GM23338 (cell line): ENCODE data around the gene LIFR. TPM values are rescaled to one million over a fixed set of nuclear protein-coding genes. Genes with fewer than 3 reads are reported as not detected.

Source experiments
- ATAC-seq: fragments of 200-7000 bp; cut with Tn5 transposase; 3 replicates; pipeline ENCODE4 v1.9.1; 2020
- DNase-seq: peaks from one replicate; pipeline ENCODE4 v3.0.0-alpha.2; 2015; ENCODE audit warnings: low spot score
- H2AFZ ChIP-seq: fragments of 200-600 bp; sonication (generic); 2 replicates; pipeline ENCODE4 v1.8.0; 2016; ENCODE audit warnings: antibody characterized with exemption, mild to moderate bottlenecking, moderate library complexity
- H3F3A ChIP-seq: fragments of 200-600 bp; sonication (generic); replicated peaks from 2 replicates; pipeline ENCODE4 v1.8.0; 2017; ENCODE audit warnings: antibody characterized with exemption, mixed run types, low read depth
- H3K27ac ChIP-seq: fragments of 200-600 bp; sonication (generic); 2 replicates; pipeline ENCODE4 v1.6.1; 2016; ENCODE audit warnings: low read depth
- H3K27me3 ChIP-seq: fragments of 200-600 bp; sonication (generic); 2 replicates; pipeline ENCODE4 v1.8.0; 2016; ENCODE audit warnings: mild to moderate bottlenecking, mixed run types, moderate library complexity; ENCODE audit not compliant: insufficient read depth
- H3K36me3 ChIP-seq: fragments of 200-600 bp; sonication (generic); 2 replicates; pipeline ENCODE4 v1.8.0; 2016; ENCODE audit warnings: mild to moderate bottlenecking; ENCODE audit not compliant: insufficient read depth
- H3K4me1 ChIP-seq: fragments of 200-600 bp; sonication (generic); 2 replicates; pipeline ENCODE4 v1.8.0; 2016; ENCODE audit warnings: mild to moderate bottlenecking, moderate library complexity; ENCODE audit not compliant: insufficient read depth
- H3K4me2 ChIP-seq: fragments of 200-600 bp; sonication (generic); 2 replicates; pipeline ENCODE4 v1.7.1; 2017; ENCODE audit warnings: mixed run types
- H3K4me3 ChIP-seq: fragments of 200-600 bp; sonication (generic); 2 replicates; pipeline ENCODE4 v1.6.1; 2016; ENCODE audit warnings: mixed run types
- H3K79me2 ChIP-seq: fragments of 200-600 bp; sonication (generic); replicated peaks from 2 replicates; pipeline ENCODE4 v1.8.0; 2017; ENCODE audit warnings: mild to moderate bottlenecking; ENCODE audit not compliant: insufficient read depth
- H3K9me2 ChIP-seq: fragments of 200-600 bp; sonication (generic); 2 replicates; pipeline ENCODE4 v1.8.0; 2017; ENCODE audit not compliant: insufficient read depth
- H4K20me1 ChIP-seq: fragments of 200-600 bp; sonication (generic); replicated peaks from 2 replicates; pipeline ENCODE4 v1.8.0; 2017; ENCODE audit warnings: mild to moderate bottlenecking; ENCODE audit not compliant: insufficient read depth
- H3K27ac Mint-ChIP-seq: 2 replicates; pipeline ENCODE4 v1.8.0; 2020; ENCODE audit warnings: inconsistent platforms, mild to moderate bottlenecking, moderate library complexity, mixed read lengths
- H3K27me3 Mint-ChIP-seq: 3 replicates; pipeline ENCODE4 v1.8.0; 2022; ENCODE audit warnings: low read depth, mild to moderate bottlenecking, moderate library complexity, mixed read lengths, inconsistent platforms; ENCODE audit not compliant: insufficient read depth, poor library complexity
- H3K36me3 Mint-ChIP-seq: 3 replicates; pipeline ENCODE4 v1.8.0; 2021; ENCODE audit warnings: low read depth, mild to moderate bottlenecking, inconsistent platforms, moderate library complexity, mixed read lengths
- H3K4me1 Mint-ChIP-seq: 3 replicates; pipeline ENCODE4 v1.8.0; 2020; ENCODE audit warnings: mild to moderate bottlenecking, inconsistent platforms, mixed read lengths
- H3K4me3 Mint-ChIP-seq: 3 replicates; pipeline ENCODE4 v1.8.0; 2021; ENCODE audit warnings: moderate library complexity, mild to moderate bottlenecking, inconsistent platforms, mixed read lengths
- H3K9me3 Mint-ChIP-seq: 3 replicates; pipeline ENCODE4 v1.8.0; 2020; ENCODE audit warnings: moderate library complexity, mild to moderate bottlenecking, inconsistent platforms, mixed read lengths
- CREB1 ChIP-seq: fragments of 250-450 bp; sonication (Bioruptor Pico); IDR thresholded peaks from 2 replicates; pipeline ENCODE4 v1.5.0; 2020; ENCODE audit warnings: low read depth, mild to moderate bottlenecking, moderate library complexity
- CTCF ChIP-seq, 2 experiments: fragments of 200-600 bp in 1 of 2; sonication (generic) in 1 of 2; conservative IDR thresholded peaks; 2 replicates each; pipeline versions ENCODE4 v1.5.1 to v1.6.1; 2016 to 2017; ENCODE audit warnings: antibody characterized with exemption in 2 of 2, low read depth in 2 of 2, mild to moderate bottlenecking in 2 of 2, moderate library complexity in 1 of 2
- EZH2 ChIP-seq: fragments of 200-600 bp; sonication (generic); IDR thresholded peaks from one replicate; pipeline ENCODE4 v1.8.0; 2017; ENCODE audit warnings: antibody characterized with exemption, mild to moderate bottlenecking, low read depth; ENCODE audit not compliant: unreplicated experiment
- JUNB ChIP-seq: IDR thresholded peaks from one replicate; pipeline ENCODE4 v1.6.1; 2016; ENCODE audit warnings: antibody characterized with exemption; ENCODE audit not compliant: unreplicated experiment
- POLR2AphosphoS5 ChIP-seq: IDR thresholded peaks from 2 replicates; pipeline ENCODE4 v1.6.1; 2016; ENCODE audit warnings: antibody characterized with exemption, low read depth
- STAT1 ChIP-seq: IDR thresholded peaks from one replicate; pipeline ENCODE4 v1.6.1; 2016; ENCODE audit warnings: antibody characterized with exemption; ENCODE audit not compliant: unreplicated experiment
- ZNF114 ChIP-seq: fragments of 250-450 bp; sonication (Bioruptor Pico); IDR thresholded peaks from 2 replicates; pipeline ENCODE4 v1.5.0; 2020; ENCODE audit warnings: mild to moderate bottlenecking, moderate library complexity
- ZNF331 ChIP-seq: fragments of 250-450 bp; sonication (Bioruptor Pico); IDR thresholded peaks from 2 replicates; pipeline ENCODE4 v1.5.0; 2020; ENCODE audit warnings: low read depth, mild to moderate bottlenecking, moderate library complexity
- polyA plus RNA-seq: library from polyadenylated mRNA; unstranded; fragments of >200 nt; fragmentation: Nextera tagmentation; extraction: Ambion mirVana; gene quantifications from 2 replicates; pipeline ENCODE4 v1.2.1, GENCODE V29; 2016
- total RNA-seq: library from RNA; depleted of rRNA; stranded (reverse); fragments of >200 nt; shearing (Covaris generic); gene quantifications from 2 replicates; pipeline ENCODE4 v1.2.3, GENCODE V29; 2014
- TF ChIP-seq, protein P1 (sequence below): fragments of 250-450 bp; sonication (Bioruptor Pico); IDR thresholded peaks from 2 replicates; pipeline ENCODE4 v1.5.0; 2020; ENCODE audit warnings: mild to moderate bottlenecking, moderate library complexity
- TF ChIP-seq, protein P2 (sequence below): IDR thresholded peaks from one replicate; pipeline ENCODE4 v1.6.1; 2018; ENCODE audit warnings: antibody characterized with exemption; ENCODE audit not compliant: unreplicated experiment
- TF ChIP-seq, protein P3 (sequence below): IDR thresholded peaks from 2 replicates; pipeline ENCODE4 v1.6.1; 2016; ENCODE audit warnings: antibody characterized with exemption

LIFR gene
- total and polyA plus RNA-seq, 2 experiments from 2014 or later = 11.0 to 25.2 TPM

DNA sequence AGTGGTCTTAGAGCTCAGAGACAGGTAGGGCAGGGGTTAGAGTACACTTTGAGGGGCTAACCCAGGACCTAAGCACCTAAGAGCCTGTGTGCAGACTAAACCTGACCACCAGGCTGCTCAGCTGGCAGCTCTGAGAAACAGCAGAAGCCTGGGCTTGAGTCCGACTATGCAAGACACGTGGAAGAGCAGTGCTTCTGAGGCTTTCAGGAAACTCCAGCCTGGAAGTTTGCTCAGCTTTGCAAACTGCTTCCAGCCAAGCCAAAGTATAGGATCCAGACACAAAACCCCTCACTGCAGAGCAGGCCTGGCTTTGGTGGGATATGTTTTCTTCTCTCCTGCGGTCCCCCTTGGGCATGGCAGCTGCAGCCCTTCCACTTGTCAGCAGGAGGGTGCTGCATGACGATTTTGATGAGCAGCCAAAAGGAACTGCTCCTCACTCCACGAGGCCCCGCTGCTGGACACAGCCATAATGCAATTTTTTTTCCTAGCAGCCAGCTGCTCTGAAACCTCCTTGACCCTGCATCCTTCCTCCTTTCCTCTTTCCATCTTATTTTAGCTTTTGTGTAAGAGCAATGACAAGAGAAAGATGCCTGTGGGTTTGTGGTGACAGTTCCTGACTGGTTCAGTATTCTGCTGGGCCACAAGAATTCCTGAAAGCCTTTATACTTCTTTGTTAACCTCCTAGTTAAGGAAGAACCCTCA is 123.1 kb downstream of the LIFR start:
- Histone ChIP-seq H3K9me2 (peaks cover 3% of the 10 kb centered on the region; the same call in 1 of the 2 replicates), H3K4me3 (no peak overlapping the region), H4K20me1 (no peaks in the 10 kb centered on the region), H3K27me3 (no peaks in the 10 kb centered on the region), H3F3A (no peaks in the 10 kb centered on the region), H3K79me2 (no peaks in the 10 kb centered on the region), H3K4me2 (no peak overlapping the region), H3K36me3 (no peaks in the 10 kb centered on the region), H3K27ac (no peak overlapping the region), H3K4me1 (peaks cover 2% of the 10 kb centered on the region; the same call in 1 of the 2 replicates), H2AFZ (no peak overlapping the region)
- TF ChIP-seq EZH2 (no peak), POLR2AphosphoS5 (no peak), ZNF114 (no peak), CTCF (conservative IDR thresholded peaks at IDR 0.05; ENCODE audit: low read depth in 2 of 2) (no peak), STAT1 (no peak), ZNF331 (CRISPR knock-in tag) (no peak), CREB1 (CRISPR knock-in tag) (no peak), JUNB (no peak)
- TF ChIP-seq, protein P1, sequence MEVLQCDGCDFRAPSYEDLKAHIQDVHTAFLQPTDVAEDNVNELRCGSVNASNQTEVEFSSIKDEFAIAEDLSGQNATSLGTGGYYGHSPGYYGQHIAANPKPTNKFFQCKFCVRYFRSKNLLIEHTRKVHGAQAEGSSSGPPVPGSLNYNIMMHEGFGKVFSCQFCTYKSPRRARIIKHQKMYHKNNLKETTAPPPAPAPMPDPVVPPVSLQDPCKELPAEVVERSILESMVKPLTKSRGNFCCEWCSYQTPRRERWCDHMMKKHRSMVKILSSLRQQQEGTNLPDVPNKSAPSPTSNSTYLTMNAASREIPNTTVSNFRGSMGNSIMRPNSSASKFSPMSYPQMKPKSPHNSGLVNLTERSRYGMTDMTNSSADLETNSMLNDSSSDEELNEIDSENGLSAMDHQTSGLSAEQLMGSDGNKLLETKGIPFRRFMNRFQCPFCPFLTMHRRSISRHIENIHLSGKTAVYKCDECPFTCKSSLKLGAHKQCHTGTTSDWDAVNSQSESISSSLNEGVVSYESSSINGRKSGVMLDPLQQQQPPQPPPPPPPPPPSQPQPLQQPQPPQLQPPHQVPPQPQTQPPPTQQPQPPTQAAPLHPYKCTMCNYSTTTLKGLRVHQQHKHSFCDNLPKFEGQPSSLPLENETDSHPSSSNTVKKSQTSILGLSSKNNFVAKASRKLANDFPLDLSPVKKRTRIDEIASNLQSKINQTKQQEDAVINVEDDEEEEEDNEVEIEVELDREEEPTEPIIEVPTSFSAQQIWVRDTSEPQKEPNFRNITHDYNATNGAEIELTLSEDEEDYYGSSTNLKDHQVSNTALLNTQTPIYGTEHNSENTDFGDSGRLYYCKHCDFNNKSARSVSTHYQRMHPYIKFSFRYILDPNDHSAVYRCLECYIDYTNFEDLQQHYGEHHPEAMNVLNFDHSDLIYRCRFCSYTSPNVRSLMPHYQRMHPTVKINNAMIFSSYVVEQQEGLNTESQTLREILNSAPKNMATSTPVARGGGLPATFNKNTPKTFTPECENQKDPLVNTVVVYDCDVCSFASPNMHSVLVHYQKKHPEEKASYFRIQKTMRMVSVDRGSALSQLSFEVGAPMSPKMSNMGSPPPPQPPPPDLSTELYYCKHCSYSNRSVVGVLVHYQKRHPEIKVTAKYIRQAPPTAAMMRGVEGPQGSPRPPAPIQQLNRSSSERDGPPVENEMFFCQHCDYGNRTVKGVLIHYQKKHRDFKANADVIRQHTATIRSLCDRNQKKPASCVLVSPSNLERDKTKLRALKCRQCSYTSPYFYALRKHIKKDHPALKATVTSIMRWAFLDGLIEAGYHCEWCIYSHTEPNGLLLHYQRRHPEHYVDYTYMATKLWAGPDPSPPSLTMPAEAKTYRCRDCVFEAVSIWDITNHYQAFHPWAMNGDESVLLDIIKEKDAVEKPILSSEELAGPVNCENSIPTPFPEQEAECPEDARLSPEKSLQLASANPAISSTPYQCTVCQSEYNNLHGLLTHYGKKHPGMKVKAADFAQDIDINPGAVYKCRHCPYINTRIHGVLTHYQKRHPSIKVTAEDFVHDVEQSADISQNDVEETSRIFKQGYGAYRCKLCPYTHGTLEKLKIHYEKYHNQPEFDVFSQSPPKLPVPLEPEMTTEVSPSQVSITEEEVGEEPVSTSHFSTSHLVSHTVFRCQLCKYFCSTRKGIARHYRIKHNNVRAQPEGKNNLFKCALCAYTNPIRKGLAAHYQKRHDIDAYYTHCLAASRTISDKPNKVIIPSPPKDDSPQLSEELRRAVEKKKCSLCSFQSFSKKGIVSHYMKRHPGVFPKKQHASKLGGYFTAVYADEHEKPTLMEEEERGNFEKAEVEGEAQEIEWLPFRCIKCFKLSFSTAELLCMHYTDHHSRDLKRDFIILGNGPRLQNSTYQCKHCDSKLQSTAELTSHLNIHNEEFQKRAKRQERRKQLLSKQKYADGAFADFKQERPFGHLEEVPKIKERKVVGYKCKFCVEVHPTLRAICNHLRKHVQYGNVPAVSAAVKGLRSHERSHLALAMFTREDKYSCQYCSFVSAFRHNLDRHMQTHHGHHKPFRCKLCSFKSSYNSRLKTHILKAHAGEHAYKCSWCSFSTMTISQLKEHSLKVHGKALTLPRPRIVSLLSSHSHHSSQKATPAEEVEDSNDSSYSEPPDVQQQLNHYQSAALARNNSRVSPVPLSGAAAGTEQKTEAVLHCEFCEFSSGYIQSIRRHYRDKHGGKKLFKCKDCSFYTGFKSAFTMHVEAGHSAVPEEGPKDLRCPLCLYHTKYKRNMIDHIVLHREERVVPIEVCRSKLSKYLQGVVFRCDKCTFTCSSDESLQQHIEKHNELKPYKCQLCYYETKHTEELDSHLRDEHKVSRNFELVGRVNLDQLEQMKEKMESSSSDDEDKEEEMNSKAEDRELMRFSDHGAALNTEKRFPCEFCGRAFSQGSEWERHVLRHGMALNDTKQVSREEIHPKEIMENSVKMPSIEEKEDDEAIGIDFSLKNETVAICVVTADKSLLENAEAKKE (CRISPR knock-in tag) = no peak
- TF ChIP-seq, protein P2, sequence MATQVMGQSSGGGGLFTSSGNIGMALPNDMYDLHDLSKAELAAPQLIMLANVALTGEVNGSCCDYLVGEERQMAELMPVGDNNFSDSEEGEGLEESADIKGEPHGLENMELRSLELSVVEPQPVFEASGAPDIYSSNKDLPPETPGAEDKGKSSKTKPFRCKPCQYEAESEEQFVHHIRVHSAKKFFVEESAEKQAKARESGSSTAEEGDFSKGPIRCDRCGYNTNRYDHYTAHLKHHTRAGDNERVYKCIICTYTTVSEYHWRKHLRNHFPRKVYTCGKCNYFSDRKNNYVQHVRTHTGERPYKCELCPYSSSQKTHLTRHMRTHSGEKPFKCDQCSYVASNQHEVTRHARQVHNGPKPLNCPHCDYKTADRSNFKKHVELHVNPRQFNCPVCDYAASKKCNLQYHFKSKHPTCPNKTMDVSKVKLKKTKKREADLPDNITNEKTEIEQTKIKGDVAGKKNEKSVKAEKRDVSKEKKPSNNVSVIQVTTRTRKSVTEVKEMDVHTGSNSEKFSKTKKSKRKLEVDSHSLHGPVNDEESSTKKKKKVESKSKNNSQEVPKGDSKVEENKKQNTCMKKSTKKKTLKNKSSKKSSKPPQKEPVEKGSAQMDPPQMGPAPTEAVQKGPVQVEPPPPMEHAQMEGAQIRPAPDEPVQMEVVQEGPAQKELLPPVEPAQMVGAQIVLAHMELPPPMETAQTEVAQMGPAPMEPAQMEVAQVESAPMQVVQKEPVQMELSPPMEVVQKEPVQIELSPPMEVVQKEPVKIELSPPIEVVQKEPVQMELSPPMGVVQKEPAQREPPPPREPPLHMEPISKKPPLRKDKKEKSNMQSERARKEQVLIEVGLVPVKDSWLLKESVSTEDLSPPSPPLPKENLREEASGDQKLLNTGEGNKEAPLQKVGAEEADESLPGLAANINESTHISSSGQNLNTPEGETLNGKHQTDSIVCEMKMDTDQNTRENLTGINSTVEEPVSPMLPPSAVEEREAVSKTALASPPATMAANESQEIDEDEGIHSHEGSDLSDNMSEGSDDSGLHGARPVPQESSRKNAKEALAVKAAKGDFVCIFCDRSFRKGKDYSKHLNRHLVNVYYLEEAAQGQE = no peak
- TF ChIP-seq, protein P3, sequence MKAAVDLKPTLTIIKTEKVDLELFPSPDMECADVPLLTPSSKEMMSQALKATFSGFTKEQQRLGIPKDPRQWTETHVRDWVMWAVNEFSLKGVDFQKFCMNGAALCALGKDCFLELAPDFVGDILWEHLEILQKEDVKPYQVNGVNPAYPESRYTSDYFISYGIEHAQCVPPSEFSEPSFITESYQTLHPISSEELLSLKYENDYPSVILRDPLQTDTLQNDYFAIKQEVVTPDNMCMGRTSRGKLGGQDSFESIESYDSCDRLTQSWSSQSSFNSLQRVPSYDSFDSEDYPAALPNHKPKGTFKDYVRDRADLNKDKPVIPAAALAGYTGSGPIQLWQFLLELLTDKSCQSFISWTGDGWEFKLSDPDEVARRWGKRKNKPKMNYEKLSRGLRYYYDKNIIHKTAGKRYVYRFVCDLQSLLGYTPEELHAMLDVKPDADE = no peak
- ATAC-seq = no peak
- no peak overlapping the region for H3K27ac Mint-ChIP-seq
- DNase-seq = no peak
- peaks cover 8% of the 10 kb centered on the region; the same call in 1 of the 3 replicates for H3K4me1 Mint-ChIP-seq
- no peak overlapping the region for H3K4me3 Mint-ChIP-seq
- no peaks in the 10 kb centered on the region for H3K36me3 Mint-ChIP-seq
- no peaks in the 10 kb centered on the region for H3K9me3 Mint-ChIP-seq
- H3K27me3 Mint-ChIP-seq = peaks cover 1% of the 10 kb centered on the region
